GM19328 (cell line): ENCODE measurements around the gene UAP1L1.
A peak's percentile ranks its signal among the peaks of the same experiment; 100 is the strongest.

Experiments
- ATAC-seq: cut with Tn5 transposase; IDR thresholded peaks from one replicate; pipeline ENCODE4 v1.9.1; 2021; ENCODE audit warnings: mild to moderate bottlenecking, moderate library complexity; ENCODE audit not compliant: unreplicated experiment

Gene UAP1L1

DNA sequence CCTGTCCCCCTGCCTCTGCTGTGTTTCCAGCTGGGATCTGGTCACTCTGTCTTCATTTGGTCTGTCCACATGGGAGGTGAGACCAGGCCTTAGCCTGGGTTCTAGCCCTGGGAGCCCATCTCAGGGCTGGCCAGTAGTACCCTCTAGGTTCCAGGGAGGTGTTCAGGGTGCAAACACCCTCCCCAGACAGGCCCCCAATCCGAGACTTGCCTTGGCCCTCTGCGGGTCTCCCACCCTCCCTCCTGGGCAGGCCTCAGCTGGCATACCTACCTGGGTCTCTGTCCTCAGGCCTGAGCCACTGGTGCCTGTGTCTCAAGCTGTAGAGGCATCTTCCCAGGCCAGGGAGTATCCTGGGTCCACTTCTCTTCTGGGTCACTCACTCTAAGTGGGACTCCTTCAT, 6.0 kb upstream of the UAP1L1 start:
- no peak for ATAC-seq

DNA sequence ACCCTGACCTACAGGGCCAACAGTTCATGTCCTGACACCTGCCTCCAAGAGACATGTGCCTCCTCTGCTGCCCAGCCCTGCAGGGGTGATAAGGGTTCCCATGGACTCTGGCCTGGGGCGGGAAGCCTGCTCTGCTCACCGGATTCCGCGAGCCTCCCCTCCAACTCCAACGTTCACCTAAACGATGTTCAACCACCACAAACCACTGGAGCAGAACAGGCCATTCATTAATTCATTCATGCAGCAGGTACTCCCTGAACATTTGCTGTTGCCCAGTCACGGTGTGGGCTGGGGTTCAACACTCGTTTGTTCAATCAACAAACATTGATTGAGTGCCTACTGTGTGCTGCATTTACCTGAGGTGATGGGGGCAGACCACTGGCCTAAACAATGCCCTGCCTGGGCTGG, 3.3 kb upstream of the UAP1L1 start:
- ATAC-seq = no peak

DNA sequence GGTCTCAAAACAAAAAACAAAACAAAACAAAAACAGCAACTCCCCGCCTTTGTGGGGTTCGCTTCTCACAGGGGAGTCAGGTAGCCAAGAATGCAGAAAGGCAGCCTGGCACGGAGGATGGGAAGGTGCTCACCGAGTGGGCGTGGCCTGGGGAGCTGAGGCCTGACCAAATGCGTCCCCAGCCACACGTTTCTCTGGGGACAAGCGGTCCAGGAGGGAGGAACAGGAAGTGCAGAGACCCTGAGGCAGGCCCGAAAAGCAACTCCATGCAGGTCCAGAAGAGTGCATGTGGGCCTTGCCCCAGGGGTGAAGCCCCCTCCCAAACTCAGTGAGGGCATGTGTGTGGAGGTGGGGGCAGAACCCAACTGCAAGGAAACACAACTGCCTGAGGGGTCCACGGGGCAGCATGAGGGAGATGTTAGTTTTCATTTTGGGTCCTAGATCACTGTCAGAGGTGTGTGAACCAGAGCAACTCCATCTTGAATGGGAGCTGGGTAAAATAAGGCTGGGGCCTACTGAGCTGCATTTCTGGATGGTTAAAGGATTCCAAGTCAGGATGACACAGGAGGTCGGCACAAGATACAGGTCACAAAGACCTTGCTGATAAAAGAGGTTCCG, 2.6 kb upstream of the UAP1L1 start:
- no peak for ATAC-seq

DNA sequence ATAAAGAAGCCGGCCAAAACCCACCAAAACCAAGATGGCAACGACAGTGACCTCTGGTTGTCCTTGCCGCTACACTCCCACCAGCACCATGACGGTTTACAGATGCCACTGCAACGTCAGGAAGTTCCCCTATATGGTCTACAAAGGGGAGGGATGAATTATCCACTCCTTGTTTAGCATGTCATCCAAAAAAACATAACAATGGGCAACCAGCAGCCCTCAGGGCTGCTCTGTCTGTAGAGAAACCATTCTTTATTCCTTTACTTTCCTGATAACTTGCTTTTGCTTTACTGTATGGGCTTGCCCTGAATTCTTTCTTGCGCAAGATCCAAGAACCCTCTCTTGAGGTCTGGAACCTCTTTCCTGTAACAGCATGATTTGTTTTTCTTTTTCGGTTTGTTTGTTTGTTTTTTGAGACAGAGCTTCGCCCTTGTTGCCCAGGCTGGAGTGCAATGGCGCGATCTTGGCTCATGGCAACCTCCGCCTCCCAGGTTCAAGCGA, 2.0 kb upstream of the UAP1L1 start:
- no peak for ATAC-seq

DNA sequence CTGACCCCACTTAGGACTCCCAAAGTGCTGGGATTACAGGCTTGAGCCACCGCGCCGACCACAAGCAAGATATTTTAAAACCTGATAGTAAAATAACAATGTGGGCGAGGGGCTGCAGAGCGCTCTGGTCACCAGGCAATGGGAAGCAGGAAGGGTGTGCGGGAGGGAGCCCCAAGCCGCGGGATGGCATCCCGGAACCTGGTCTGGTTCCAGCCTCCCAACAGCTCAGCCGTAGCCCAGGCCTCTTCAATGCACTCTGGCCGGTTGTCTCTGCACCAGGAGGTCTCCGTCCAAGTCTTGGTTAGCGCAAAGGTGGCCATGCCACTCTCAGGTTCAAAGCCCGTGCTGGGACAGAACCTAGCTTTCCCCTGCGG, 694 bp upstream of the UAP1L1 start:
- no peak for ATAC-seq

DNA sequence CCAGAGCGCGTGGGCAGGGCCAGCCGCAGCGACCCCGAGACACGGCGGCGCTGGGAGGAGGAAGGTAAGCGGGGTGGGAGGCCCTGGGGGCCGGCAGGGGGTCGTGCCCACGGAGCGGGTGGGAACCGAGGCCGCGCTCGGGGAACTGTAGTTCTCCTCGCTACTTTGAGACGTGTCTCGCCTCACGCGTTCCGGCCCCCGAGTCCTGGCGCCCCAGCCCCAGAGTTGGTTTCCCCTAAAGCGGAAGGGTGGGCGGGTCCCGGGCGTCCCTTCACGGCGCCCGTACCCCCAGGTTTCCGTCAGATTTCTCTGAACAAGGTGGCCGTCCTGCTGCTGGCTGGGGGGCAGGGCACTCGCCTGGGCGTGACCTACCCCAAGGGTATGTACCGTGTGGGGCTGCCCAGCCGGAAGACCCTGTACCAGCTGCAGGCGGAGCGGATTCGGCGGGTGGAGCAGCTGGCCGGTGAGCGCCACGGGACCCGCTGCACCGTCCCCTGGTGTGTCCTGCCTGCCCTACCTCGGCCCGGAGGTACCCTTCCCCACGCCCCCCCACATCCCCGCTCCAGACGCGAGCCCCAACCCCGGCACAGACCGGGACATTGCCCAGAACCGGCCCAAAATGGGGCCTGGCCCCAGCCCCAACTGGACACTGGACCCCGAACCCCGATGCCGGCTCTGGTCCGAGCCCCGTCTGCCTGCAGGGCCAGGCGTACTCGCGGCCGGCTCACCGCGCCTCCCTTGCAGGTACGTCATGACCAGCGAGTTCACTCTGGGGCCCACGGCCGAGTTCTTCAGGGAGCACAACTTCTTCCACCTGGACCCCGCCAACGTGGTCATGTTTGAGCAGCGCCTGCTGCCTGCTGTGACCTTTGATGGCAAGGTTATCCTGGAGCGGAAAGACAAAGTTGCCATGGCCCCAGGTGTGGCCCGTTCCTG, 709 bp downstream of the UAP1L1 start:
- ATAC-seq = no peak

DNA sequence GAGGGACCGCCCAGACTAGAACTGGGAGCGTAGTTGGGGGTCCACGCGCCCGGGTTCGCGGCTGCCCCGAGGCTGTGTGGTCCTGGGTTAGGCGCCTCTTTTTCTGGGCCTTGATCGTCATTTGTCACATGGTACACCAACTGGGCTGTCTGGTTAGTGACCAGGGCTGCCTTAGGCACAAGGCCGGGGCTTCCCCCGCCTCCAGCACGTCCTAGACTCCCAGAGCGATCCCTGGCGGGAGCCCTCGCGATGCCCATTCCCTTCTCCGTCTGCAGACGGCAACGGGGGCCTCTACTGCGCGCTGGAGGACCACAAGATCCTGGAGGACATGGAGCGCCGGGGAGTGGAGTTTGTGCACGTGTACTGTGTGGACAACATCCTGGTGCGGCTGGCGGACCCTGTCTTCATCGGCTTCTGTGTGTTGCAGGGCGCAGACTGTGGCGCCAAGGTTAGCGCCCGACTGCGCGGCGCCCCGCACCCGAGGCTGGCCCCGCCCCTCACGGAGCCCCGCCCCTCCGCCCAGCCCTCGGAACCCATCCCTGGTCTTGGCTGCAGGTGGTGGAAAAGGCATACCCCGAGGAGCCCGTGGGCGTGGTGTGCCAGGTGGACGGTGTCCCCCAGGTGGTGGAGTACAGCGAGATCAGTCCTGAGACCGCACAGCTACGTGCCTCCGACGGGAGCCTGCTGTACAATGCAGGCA, 1.5 kb downstream of the UAP1L1 start:
- no peak for ATAC-seq

DNA sequence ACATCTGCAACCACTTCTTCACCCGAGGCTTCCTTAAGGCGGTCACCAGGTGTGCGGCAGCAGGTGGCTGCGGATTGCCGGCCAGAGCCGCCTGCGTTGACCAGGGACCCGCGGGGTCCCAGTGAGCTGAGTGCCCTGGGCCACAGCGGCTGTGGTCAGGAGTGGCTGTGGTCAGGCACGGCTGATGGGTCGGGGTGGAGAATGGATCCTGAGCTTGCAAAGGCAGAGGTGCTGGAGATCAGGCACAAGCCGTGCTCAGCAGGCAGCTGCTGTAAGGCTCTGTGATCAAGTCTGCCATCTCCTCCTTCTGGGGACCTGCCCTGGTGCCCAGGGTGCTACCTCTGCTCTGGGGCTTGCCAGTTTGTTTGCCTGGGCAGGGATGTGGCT, 2.1 kb downstream of the UAP1L1 start:
- no peak for ATAC-seq

DNA sequence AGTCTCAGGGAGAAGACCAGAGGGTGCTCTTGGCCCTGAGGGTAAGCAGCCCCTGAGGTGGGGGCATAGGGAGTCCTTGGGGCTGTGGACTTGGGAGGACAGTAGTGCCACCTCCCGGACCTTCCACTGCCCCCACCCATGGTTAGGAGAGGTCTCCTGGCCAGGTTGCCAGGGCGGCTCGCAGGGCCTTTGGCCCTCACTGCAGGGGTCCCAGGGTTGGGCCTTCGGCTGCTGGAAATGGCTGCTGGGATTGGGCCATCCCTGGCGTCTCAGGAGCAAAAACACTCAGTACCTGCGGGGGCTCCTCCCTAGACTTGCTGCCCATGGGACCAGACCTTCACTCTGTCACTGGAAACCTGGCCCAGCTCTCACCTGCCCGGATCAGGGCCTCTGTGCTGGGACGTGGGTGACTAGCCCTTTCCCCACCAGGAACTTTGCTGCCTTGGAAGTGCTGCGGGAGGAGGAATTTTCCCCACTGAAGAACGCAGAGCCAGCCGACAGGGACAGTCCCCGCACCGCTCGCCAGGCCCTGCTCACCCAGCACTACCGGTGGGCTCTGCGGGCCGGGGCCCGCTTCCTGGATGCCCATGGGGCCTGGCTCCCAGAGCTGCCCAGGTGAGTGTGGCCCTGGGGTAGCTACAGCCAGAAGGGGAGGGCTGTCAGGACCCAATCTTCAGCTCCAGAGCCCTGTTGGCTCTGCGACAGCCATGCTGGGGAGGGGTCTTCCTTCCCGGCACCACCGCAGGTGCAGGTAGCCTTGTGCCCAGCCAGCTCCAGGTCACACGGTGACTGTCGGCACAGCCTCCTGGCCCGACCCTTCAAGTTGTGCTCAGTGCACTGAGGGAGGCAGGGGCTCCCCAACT, 3.2 kb downstream of the UAP1L1 start:
- no peak for ATAC-seq

DNA sequence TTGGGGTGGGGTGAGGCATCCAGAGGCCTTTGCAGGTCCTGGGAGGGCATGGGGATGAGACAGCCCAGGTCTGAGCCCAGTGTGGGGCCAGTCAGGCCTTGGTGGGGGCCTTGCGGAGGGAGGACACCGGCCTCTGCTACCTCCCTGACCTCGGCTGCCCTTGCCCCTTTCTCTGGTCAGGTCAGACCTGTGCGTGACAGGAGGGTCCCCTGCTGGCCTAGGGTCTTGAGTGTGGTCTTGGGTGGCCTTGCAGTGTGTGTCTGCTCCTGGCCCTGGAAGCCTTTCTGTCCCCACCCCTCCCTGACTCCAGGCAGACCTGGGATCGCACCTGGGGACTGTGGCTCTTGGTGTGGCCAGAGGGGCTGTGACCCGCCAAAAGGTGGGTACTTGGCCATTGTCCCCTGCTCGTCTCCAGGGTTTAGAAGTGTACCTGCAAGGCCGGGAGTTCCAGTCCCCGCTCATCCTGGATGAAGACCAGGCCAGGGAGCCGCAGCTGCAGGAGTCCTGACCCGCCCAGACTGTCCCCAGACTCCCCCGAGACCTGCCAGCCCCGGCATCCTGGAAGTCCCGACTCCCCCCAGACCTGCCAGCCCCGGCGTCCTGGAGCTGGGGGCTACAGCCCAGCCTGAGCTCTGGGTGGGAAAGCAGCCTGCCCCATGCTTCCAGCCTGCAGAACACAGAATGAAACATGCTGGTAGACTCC, 5.1 kb downstream of the UAP1L1 start:
- no peak for ATAC-seq

DNA sequence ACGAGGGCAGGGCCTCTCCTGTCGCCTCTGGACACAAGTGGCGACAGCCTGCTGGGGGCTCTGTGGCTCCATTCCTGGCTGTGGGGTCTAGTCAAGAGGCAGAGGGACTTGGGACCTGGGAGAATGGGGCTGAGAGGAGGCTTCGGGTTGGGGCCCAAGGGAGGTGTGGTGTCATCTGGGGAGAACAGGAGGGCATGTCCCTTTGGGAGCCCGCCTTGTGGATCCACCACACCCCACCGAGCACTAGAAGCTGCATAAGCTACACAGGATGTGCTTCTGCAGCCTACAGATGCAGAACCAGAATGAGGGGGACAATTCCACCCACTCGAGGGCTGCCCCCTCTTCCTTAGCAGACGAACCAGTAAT, 5.6 kb downstream of the UAP1L1 start:
- no peak for ATAC-seq

DNA sequence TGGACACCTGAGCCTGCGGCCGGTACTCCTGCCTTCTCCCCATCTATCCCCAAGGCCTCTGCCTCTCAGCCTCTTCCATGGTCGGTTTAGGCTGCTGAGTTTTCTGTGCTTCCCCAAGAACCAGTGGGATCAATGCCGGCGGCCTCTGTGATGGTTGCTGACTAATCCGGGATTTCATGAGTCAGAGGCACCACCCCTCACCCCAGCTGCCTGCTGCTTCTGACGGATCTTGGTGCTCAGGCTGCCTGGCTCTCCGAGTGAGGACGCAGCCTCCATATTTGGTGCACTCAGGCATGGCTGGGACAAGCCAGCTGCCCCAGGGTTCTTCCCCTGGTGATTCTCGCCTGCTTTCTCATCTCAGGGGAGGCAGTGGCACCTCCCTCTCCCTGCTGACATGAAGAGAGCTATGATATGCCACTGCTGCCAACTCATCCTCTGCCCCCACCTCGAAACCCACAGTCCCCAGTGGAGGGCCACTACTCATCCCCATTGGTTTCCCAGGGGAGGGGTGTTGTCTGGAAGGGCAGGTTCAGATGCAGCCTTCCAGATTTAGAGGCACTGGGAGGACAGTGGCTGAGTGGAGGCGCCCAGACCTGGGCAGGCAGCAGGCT, 6.2 kb downstream of the UAP1L1 start:
- ATAC-seq = no peak

DNA sequence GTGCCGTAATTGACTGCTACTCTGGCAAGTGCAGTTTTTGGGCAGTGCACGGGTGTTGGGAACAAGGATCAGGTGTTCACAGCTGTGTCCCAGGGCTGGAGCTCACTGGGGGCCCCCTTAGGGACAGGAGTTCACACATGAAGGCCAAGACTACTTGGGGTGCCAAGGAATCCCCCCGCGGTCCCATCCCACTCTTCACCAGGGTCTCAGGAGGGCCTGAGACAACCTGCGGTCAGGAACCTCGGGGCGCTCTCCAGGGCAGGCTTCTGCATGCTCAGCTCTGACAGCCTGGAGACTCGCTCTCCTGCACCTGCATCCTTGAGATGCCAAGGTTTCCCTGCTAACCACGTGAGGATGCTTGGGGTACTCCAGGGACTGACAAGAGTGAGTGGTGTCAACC, 7.2 kb downstream of the UAP1L1 start:
- no peak for ATAC-seq

DNA sequence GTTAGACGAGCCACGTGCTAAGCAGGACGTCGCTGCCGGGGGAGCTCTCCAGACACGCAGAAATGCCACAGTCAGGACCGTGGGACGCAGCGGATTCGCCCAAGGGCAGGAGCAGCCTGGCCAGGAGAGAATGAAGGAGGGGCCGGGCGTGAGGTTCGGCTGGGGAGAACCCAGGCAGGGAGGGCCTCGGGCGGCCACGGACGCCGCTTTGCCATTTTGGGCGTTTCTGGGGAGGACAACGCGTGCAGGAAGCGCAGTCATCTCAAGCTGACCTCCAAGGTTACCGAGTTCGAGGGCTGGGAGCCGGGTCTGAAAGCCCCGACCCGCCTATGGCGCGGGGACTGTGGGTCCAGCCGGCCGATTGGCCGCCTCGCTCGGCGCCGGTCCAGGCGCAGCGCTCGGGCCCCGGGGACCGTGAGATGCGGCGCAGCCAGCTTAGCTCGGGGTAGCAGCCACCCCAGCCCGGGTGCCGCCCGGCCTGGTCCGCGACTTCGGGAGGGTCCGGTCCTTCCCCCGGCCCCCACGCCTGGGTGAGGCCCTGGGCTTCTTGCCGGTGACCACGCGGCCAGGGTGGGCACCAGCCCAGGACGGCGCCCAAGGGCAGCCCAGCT, 8.7 kb downstream of the UAP1L1 start:
- ATAC-seq = peak; percentile 0

DNA sequence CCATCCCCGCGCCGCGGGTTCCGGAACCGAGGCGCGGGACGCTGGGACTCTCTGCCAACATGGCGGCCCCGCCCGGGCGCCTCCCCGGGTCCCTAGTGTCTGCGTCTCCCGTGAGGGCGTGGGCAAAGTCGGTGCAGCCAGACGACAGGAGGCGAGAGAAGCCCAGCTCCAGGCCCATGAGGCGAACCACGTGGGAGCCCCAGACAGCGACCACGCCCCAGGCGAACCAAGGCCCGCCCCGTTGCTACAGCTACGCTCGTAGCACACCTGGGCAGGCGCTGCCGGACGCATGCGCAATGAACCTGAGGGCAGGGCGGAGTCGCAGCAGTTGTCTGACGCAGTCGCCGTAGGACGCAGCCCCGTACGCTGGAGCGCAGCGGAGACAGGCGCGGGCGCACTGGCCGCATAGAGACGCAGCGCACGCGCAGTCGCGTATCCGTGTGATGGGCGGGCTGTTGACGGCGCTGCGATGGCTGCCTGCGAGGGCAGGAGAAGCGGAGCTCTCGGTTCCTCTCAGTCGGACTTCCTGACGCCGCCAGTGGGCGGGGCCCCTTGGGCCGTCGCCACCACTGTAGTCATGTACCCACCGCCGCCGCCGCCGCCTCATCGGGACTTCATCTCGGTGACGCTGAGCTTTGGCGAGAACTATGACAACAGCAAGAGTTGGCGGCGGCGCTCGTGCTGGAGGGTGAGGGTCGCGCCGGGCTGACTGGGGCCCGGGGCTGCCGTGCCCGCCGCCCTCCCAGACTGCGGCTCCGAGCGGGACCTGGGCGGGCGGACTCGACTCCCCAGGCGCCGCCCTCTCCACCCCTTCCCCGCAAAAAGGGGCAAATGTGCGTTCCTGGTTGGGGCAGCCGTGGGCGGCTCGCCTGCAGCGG, 9.5 kb downstream of the UAP1L1 start, which contains the start of gene MAN1B1:
TSS of gene MAN1B1 (plus strand) at position 455 of the 878 bp plus-strand sequence. CDS start at position 470, 15 bp downstream.
- peak; percentile 85 for ATAC-seq

DNA sequence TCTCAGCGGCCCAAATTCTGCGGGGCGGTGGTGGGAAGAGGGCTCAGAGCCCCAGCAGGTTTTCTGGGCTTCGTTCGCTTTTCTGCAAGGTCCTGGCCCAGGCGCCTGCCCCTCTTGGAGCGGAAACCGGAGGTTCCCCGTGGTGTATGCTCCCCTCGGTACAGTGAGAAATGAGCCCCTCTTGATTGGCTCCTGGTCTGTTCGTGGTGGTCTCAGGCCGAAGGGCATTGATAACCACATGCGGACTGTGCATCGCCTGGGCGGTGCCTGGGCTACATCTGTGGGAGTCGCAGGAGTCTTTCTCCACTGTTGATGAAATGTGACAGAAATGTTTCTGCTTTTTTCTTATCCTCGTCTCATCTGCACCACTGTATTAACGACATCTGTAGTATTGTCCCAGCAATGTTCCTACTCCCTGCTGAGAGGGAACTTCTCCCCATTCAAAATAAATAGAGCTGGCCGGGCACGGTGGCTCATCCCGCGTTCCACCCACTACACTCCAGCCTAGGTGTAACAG, 10.2 kb downstream of the UAP1L1 start:
- no peak for ATAC-seq

DNA sequence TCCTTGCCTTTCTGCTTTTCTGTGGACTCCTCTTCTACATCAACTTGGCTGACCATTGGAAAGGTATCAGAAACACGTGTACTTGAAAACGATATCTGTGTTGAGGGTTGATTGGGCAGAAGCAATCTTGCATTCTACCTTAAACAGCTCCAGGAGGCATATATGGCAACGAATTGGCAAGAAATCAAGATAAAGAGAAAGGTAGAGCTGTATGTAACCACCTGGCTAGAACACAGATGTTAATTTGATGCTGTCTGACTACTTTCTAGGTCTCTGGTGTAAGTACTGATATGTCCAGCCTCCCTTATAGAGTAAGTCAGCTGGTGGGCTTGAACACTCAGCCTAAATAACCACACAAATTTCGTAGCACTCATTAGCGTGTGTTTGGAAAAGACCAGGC, 10.8 kb downstream of the UAP1L1 start:
- no peak for ATAC-seq
